Right cardiac atrium (tissue), 5 donors: ENCODE measurements around the gene FAP. TPM values are rescaled to one million over a fixed set of nuclear protein-coding genes. Genes with fewer than 3 reads are reported as not detected.

ENCODE experiments used
- ATAC-seq, 2 donors: fragments of 200-7000 bp; cut with Tn5 transposase; one replicate each; pipeline versions ENCODE4 v1.8.0 to v1.9.1; 2020; ENCODE audit warnings: moderate library complexity in 2 of 2, mild to moderate bottlenecking in 1 of 2
- DNase-seq, 3 donors: peaks; one replicate each; pipeline ENCODE4 v3.0.0-alpha.2; 2020
- H3K27ac ChIP-seq: one replicate; pipeline ENCODE4 v1.5.1; 2013; ENCODE audit warnings: mild to moderate bottlenecking, low read length, control low read depth, moderate library complexity
- H3K27me3 ChIP-seq: one replicate; pipeline ENCODE4 v1.6.1; 2013; ENCODE audit not compliant: control insufficient read depth, insufficient read depth
- H3K4me1 ChIP-seq: one replicate; pipeline ENCODE4 v1.6.1; 2013; ENCODE audit warnings: low read length; ENCODE audit not compliant: control insufficient read depth, insufficient read depth
- H3K4me3 ChIP-seq: one replicate; pipeline ENCODE4 v1.5.1; 2013; ENCODE audit warnings: low read length, control low read depth
- H3K9me3 ChIP-seq: one replicate; pipeline ENCODE4 v1.6.1; 2013; ENCODE audit warnings: low read length; ENCODE audit not compliant: control insufficient read depth
- WGBS: extraction: QIAGEN DNeasy Blood & Tissue Kit; methylation state at CpG from one replicate; pipeline ENCODE4 v1.1.7; 2013; 5-methylcytosine and 5-hydroxymethylcytosine counted together
- intact Hi-C, 4 donors: fragments of 100-400 bp; cut with DNase I; formaldehyde crosslinking; loops; one replicate each; pipeline versions ENCODE4 v1.11.0 to v1.14.0; 2022 to 2023
- polyA plus RNA-seq: library from polyadenylated mRNA; stranded (reverse); fragments of 200-250 nt; gene quantifications from one replicate; pipeline ENCODE4 v1.2.3, GENCODE V29; 2013
- total RNA-seq, 4 donors: library from RNA; stranded (reverse); fragmentation: NEBNext Ultra II Directional; extraction: Animal tissue kit (Norgen Biotek cat#: 25700); gene quantifications; one replicate each; pipeline ENCODE4 v1.2.1, GENCODE V29; 2021
- donor health status: healthy with polysubstance abuse.
- donor health status: DM: no; HTN: yes; CAD: no.
- donor health status: DM: no; HTN: no; CAD: no.
- donor health status: DM: no; HTN: yes; CAD: no; lungs with severe emphysema.
- donor health status: DM: yes; HTN: yes; CAD: no.

The FAP gene
- total and polyA plus RNA-seq, 5 donors, result 0.29 to 0.97 (median 0.43) TPM

GRCh38 chr2:162217598-162217997 is 25.6 kb downstream of the FAP start:
- WGBS, result 90% methylated on average over 1 of the region's 1 CpG
- H3K4me1 ChIP-seq, result no peaks in the 10 kb centered on the region
- intact Hi-C loops, result no loop called here
- no peak overlapping the region for H3K4me3 ChIP-seq
- no peaks in the 10 kb centered on the region for H3K9me3 ChIP-seq
- ATAC-seq (no peak), DNase-seq (no peak)
- H3K27me3 ChIP-seq, result no peaks in the 10 kb centered on the region
- H3K27ac ChIP-seq, result no peak overlapping the region

DNA sequence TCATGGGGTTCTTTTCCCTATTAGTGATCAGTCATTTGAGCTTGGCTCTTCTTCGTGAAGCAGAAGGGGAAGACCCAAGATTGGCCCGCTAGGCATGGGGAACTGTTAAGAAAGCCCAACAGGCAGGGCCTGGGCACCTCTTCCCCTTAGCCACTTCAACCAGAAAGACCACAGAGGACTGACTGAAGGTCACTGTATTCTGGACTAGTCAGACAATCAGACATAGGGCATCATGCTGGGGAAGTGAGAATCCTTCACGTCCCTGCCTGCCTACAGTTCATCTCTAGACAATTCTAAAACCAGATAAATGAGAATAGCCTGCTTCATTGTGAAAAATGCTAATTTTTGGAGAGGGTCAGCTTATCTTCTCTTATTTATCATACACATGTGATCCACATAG is 28.1 kb downstream of the FAP start:
- Histone ChIP-seq H3K4me1 (no peaks in the 10 kb centered on the region), H3K27me3 (no peaks in the 10 kb centered on the region), H3K9me3 (no peaks in the 10 kb centered on the region), H3K4me3 (no peak overlapping the region), H3K27ac (no peak overlapping the region)
- intact Hi-C loops, result no loop called here
- DNase-seq (no peak), ATAC-seq (no peak)
- 76% methylated on average over 3 of the region's 3 CpGs for WGBS

DNA sequence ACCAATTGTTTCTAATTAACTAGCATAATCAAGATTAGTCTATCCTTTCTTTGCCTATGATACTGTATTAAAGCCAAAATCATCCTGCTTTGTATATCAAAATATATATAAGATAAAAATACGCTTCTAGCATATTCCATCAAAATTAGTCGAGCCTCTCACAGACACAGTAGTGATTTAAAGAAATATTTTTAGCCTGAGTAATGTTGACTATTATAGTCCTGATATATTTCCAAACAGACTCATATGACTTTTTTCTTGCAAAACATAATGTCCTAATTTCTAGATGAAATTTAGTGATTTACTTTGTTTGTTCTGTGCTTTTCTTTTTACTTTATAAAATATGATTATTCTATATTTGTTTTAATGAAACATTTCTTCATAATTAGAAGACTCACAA is 30.9 kb downstream of the FAP start:
- Histone ChIP-seq H3K4me3 (no peak overlapping the region), H3K27ac (no peak overlapping the region), H3K4me1 (no peaks in the 10 kb centered on the region), H3K27me3 (no peaks in the 10 kb centered on the region), H3K9me3 (no peaks in the 10 kb centered on the region)
- no peak for ATAC-seq
- no peak for DNase-seq
- WGBS, result 61% methylated on average over 2 of the region's 2 CpGs
- intact Hi-C loops, result no loop called here

DNA sequence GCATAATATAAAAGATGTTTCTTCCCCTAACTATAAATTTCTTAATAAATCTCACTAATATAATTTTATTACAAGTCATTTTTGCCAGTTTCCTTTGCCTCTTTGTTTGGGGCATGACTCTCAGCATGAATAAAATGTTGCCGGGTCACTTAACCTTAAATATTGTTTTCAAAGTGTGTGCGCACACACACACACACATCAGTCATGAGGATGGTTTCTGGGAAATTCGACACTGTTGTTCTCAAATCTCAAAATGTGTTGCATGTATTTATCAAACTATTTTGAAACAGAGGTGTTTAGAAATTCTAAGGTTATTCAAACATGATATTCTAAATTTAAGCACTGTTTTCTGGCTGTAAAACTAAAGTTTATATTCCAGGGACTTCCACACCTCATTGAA is 31.5 kb downstream of the FAP start:
- Histone ChIP-seq H3K27me3 (no peaks in the 10 kb centered on the region), H3K27ac (no peak overlapping the region), H3K4me1 (no peaks in the 10 kb centered on the region), H3K4me3 (no peak overlapping the region), H3K9me3 (no peaks in the 10 kb centered on the region)
- intact Hi-C loops, result no loop called here
- ATAC-seq (no peak), DNase-seq (no peak)
- 80% methylated on average over 3 of the region's 3 CpGs for WGBS

GRCh38 chr2:162210385-162210784 is 32.9 kb downstream of the FAP start:
- Histone ChIP-seq H3K4me1 (no peaks in the 10 kb centered on the region), H3K9me3 (no peaks in the 10 kb centered on the region), H3K4me3 (no peak overlapping the region), H3K27me3 (no peaks in the 10 kb centered on the region), H3K27ac (no peak overlapping the region)
- no peak for ATAC-seq
- intact Hi-C loops, result no loop called here
- DNase-seq, result no peak

DNA sequence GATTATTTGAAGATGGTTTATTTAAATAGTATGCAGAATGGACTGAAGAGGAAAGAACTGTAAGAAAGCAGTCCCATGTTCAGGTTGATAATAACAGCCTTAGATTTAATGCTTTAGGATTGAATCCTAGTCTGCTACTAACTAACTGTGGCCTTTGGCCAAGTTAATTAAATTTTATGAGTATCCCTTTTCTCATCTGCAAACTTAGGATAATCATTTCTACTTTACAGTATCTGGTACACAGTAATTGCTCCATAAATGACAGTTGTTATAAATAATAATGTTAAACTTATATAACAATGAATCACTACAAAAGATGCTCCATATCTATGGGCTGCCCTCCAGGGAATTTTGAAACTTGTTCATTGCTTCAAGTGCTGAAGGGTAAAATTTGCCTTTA is 41.0 kb downstream of the FAP start:
- H3K4me1 ChIP-seq, result no peaks in the 10 kb centered on the region
- H3K27ac ChIP-seq, result no peak overlapping the region
- H3K27me3 ChIP-seq, result no peaks in the 10 kb centered on the region
- no peak overlapping the region for H3K4me3 ChIP-seq
- ATAC-seq (no peak), DNase-seq (no peak)
- intact Hi-C loops, result no loop called here
- H3K9me3 ChIP-seq, result no peaks in the 10 kb centered on the region

GRCh38 chr2:162200636-162201035 is 42.6 kb downstream of the FAP start:
- intact Hi-C loops, result no loop called here
- 93% methylated on average over 1 of the region's 1 CpG for WGBS
- no peak overlapping the region for H3K27ac ChIP-seq
- H3K4me3 ChIP-seq, result no peak overlapping the region
- H3K4me1 ChIP-seq, result no peaks in the 10 kb centered on the region
- no peaks in the 10 kb centered on the region for H3K9me3 ChIP-seq
- no peaks in the 10 kb centered on the region for H3K27me3 ChIP-seq
- DNase-seq (no peak), ATAC-seq (no peak)

- Histone ChIP-seq H3K27me3 (no peaks in the 10 kb centered on the region), H3K9me3 (no peaks in the 10 kb centered on the region), H3K4me3 (no peak overlapping the region), H3K4me1 (no peaks in the 10 kb centered on the region), H3K27ac (no peak overlapping the region)
- intact Hi-C loops, result no loop called here
- WGBS, result 65% methylated on average over 1 of the region's 1 CpG
- no peak for ATAC-seq
- DNase-seq, result no peak
Measured at GRCh38 chr2:162199913-162200312, 43.3 kb downstream of the FAP start.

GRCh38 chr2:162198239-162198638 is 45.0 kb downstream of the FAP start:
- Histone ChIP-seq H3K27ac (no peak overlapping the region), H3K4me3 (no peak overlapping the region), H3K9me3 (no peaks in the 10 kb centered on the region), H3K4me1 (no peaks in the 10 kb centered on the region), H3K27me3 (no peaks in the 10 kb centered on the region)
- ATAC-seq (no peak), DNase-seq (no peak)
- intact Hi-C loops, result no loop called here
- WGBS, result 86% methylated on average over 9 of the region's 9 CpGs

DNA sequence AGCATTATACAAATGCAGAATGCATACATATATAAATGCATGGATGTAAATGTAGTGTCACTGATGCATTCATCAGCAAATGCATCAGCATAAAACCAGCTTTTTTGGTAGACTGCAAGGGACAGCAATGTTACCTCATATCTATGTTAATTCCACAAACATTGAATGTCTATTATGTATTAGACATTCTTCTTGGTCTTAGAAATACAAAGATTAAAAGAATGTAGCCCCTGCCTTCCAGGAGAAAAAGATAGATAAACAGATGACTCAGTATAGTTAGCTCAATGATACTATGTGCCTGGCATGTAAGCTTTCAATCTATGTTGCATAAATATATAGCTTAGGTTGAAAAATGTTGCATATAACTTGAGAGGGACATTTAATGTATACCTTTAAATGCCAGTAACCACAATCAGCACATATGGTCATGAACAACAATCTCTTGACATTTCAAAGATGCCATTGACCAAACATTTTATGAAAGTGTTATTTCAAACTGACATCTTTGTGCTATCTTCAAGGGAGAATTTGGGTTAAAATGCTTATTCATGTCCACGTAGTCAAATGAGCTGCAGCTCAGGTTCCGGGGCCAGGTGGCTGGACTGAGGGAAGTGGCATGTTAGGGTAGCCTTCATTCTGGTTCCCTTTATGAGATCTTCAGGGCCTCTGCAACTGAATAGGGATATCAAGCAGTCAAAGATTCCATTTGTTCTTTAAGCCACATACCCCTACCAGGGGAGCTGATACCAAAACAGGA is 46.0 kb downstream of the FAP start:
- DNase-seq (no peak), ATAC-seq (no peak)
- intact Hi-C loops, result no loop called here
- H3K4me3 ChIP-seq, result no peak overlapping the region
- H3K27me3 ChIP-seq, result no peaks in the 10 kb centered on the region
- 92% methylated on average over 2 of the region's 2 CpGs for WGBS
- H3K27ac ChIP-seq, result no peak overlapping the region
- H3K9me3 ChIP-seq, result no peaks in the 10 kb centered on the region
- no peaks in the 10 kb centered on the region for H3K4me1 ChIP-seq

- 92% methylated on average over 7 of the region's 7 CpGs for WGBS
- intact Hi-C loops, result no loop called here
- no peaks in the 10 kb centered on the region for H3K9me3 ChIP-seq
- no peak overlapping the region for H3K27ac ChIP-seq
- DNase-seq (no peak), ATAC-seq (no peak)
- no peaks in the 10 kb centered on the region for H3K4me1 ChIP-seq
- no peaks in the 10 kb centered on the region for H3K27me3 ChIP-seq
- H3K4me3 ChIP-seq, result no peak overlapping the region
Measured at GRCh38 chr2:162196638-162197037, 46.6 kb downstream of the FAP start.

DNA sequence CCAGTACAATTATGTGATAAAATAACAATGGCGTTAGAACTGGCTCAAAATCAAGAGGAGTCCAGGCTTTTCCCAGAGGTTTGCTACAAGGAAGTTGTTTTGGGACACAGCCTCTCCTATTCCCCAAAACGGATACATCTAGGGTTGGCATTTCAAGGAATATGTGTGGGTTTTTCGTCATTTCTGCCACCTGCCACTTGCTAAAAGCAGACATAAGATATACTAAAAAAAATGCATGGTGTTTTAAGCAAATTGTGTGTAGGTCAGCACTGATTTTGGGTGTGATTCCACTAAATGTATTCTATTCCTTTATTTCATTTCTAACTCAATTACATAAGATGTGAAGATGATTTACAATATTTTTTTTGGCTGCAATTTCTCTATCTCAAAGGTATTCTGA is 54.8 kb downstream of the FAP start:
- ATAC-seq (no peak), DNase-seq (no peak)
- H3K9me3 ChIP-seq, result no peaks in the 10 kb centered on the region
- intact Hi-C loops, result no loop called here
- no peaks in the 10 kb centered on the region for H3K4me1 ChIP-seq
- H3K4me3 ChIP-seq, result no peak overlapping the region
- no peak overlapping the region for H3K27ac ChIP-seq
- whole genome bisulfite sequencing, result 66% methylated on average over 3 of the region's 3 CpGs
- H3K27me3 ChIP-seq, result no peaks in the 10 kb centered on the region
